ENCODE results near the gene DCUN1D1. TPM values are rescaled to one million over a fixed set of nuclear protein-coding genes. Genes with fewer than 3 reads are reported as not detected.
"Not testable (repeated sequence)": the region's sequence is repeated elsewhere in the genome, so short reads cannot be mapped to it uniquely, and the experiment has no call there.

Gene DCUN1D1
- total RNA-seq (2014; rRNA removed; shearing (Covaris generic)): 24.7 and 25.2 TPM in 2 replicates
- 16.3 and 20.7 TPM in 2 replicates for polyA plus RNA-seq (2015; cell fraction: cytosol; rRNA removed)
- 18.2 and 22.0 TPM in 2 replicates for polyA plus RNA-seq (2015; cell fraction: nucleus; rRNA removed)

DNA sequence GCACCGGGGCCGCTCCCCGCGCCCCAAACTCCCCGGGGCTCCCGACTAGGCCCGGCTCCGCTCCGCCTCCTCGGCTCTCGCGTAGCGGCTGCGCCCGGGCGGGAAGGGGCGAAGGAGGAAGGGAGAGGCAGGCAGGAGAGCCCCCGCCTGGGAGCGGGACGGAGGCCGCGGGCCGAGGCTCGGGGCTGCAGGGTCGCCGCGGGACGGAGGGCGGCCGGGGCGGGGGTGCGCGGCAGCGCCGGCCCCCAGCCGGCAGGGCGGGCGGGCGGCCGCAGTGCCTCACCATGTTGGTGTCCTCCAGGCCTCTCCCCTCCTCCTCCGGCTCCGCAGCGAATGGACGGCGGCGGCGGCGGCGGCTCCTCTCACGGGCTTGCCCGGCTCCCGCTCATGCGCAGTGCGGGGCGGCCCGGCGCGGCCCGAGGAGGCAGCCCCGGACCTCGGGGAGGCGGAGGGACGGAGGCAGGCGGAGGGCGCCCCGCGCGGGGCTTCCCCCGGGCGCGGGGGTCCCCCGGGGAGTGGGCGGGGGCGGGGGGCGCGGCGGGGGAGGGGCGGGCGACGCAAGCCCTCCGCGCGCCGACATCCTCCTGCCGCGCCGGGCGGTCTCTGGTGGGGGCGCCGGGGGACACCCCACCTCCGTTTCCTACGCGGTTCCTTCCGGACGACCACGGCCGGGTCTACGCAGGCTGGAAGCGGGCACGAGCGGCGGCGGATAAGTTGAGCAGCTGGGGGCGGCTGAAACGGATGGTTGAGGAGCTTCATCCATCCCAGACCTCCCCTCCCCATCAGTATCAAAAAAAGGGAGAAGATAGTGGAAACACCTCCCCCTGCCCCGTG lies at the start of gene DCUN1D1:
TSS of gene DCUN1D1 (minus strand) at position 335 of the 834 bp plus-strand sequence. CDS start at position 286, 49 bp downstream.
- in situ Hi-C loops (cut with HindIII; ENCODE audit: low pct_unique_long_range_greater_than_20kb, low sequenced_read_pairs): no loop called here
- peak; percentile 86 for DNase-seq (ENCODE audit: low read depth, low spot score)

DNA sequence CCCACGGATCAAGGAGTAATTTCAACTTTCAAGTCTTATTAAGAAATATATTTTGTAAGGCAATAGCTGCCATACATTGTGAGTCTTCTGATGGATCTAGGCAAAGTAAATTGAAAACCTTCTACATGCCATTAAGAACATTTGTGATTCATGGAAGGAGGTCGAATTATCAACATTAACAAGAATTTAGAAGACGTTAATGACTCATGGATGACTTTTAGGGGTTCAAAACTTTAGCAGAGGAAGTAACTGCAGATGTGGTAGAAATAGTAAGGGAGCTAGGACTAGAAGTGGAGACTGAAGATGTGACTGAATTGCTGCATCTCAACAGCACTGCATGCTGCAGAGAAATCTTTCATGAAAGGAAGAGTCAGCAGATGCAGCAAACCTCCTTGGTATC lies 48.1 kb upstream of the DCUN1D1 start:
- in situ Hi-C loops (cut with HindIII; ENCODE audit: low pct_unique_long_range_greater_than_20kb, low sequenced_read_pairs): no loop called here
- DNase-seq (ENCODE audit: low read depth, low spot score): no peak

DNA sequence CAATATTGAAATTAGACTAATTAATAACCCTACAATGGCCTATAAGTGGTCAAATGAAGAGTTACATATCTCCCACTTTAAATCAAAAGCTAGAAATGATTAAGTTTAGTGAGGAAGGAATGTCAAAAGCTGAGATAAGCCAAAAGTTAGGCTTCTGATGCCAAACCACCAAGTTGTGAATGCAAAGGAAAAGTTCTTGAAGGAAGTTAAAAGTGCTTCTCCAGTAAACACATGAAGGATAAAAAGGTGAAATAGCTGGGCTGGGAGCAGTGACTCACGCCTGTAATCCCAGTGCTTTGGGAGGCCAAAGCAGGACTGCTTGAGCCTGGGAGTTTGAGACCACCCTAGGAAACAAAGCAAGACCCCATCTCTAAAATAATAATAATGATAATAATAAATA lies 46.9 kb upstream of the DCUN1D1 start:
- DNase-seq (ENCODE audit: low read depth, low spot score): no peak
- in situ Hi-C loops (cut with HindIII; ENCODE audit: low pct_unique_long_range_greater_than_20kb, low sequenced_read_pairs): no loop called here

- in situ Hi-C loops (cut with HindIII; ENCODE audit: low pct_unique_long_range_greater_than_20kb, low sequenced_read_pairs): no loop called here
- DNase-seq (ENCODE audit: low read depth, low spot score): peak; percentile 5
Observed at GRCh38 chr3:183022936-183023516, 42.7 kb upstream of the DCUN1D1 start.

GRCh38 chr3:183018421-183019192 lies 38.3 kb upstream of the DCUN1D1 start:
- in situ Hi-C loops (cut with HindIII; ENCODE audit: low pct_unique_long_range_greater_than_20kb, low sequenced_read_pairs): no loop called here
- DNase-seq (ENCODE audit: low read depth, low spot score): no peak

GRCh38 chr3:183015185-183015584 lies 34.8 kb upstream of the DCUN1D1 start:
- DNase-seq (ENCODE audit: low read depth, low spot score): no peak
- in situ Hi-C loops (cut with HindIII; ENCODE audit: low pct_unique_long_range_greater_than_20kb, low sequenced_read_pairs): no loop called here

- in situ Hi-C loops (cut with HindIII; ENCODE audit: low pct_unique_long_range_greater_than_20kb, low sequenced_read_pairs): no loop called here
- no peak for DNase-seq (ENCODE audit: low read depth, low spot score)
Observed at GRCh38 chr3:183013856-183014255, 33.5 kb upstream of the DCUN1D1 start.

GRCh38 chr3:183013074-183013473 lies 32.7 kb upstream of the DCUN1D1 start:
- DNase-seq (ENCODE audit: low read depth, low spot score): no peak
- in situ Hi-C loops (cut with HindIII; ENCODE audit: low pct_unique_long_range_greater_than_20kb, low sequenced_read_pairs): no loop called here

GRCh38 chr3:183008800-183009199 lies 28.5 kb upstream of the DCUN1D1 start:
- DNase-seq (ENCODE audit: low read depth, low spot score): no peak
- in situ Hi-C loops (cut with HindIII; ENCODE audit: low pct_unique_long_range_greater_than_20kb, low sequenced_read_pairs): no loop called here

DNA sequence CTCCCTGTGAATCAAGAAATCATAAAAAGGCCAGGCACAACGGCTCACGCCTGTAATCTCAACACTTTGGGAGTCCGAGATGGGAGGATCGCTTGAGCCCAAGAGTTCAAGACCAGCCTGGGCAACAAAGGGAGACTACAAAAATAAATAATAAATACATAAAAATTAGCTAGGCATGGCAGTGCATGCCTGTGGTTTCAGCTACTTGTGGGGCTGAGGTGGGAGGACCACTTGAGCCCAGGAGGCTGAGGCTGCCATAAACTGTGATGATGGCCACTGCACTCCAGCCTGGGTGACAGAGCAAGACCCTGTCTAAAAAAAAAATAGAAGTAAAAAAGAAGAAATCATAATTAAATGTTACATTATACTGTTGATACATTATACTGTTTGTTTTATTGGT lies 28.0 kb upstream of the DCUN1D1 start:
- in situ Hi-C loops (cut with HindIII; ENCODE audit: low pct_unique_long_range_greater_than_20kb, low sequenced_read_pairs): no loop called here
- DNase-seq (ENCODE audit: low read depth, low spot score): no peak

GRCh38 chr3:183006396-183007002 lies 26.2 kb upstream of the DCUN1D1 start:
- no peak for DNase-seq (ENCODE audit: low read depth, low spot score)
- in situ Hi-C loops (cut with HindIII; ENCODE audit: low pct_unique_long_range_greater_than_20kb, low sequenced_read_pairs): no loop called here

- no peak for DNase-seq (ENCODE audit: low read depth, low spot score)
- in situ Hi-C loops (cut with HindIII; ENCODE audit: low pct_unique_long_range_greater_than_20kb, low sequenced_read_pairs): no loop called here
Observed at GRCh38 chr3:182999767-183000166, 19.4 kb upstream of the DCUN1D1 start.

- in situ Hi-C loops (cut with HindIII; ENCODE audit: low pct_unique_long_range_greater_than_20kb, low sequenced_read_pairs); DNase-seq (ENCODE audit: low read depth, low spot score): not testable (repeated sequence)
Observed at GRCh38 chr3:182993486-182994201, 13.3 kb upstream of the DCUN1D1 start.

DNA sequence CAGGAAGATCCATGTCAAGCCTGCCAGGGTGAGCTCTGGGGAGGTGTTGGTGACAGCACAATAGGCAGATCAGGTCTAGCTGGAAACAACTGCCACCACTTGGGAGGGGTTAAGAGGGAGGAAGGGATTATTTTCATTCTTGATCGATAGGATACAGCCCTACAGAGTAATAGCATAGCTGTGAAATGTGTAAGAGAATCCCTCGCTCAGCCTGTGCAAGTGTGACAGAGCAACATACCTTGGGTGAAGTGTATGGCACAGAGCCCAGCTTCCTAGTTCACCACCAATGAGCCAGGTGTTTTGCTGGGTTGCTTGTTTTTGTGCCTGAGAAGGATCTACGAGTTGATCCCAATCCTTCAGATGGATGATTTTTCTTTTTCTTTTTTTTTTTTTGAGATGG lies 9.2 kb upstream of the DCUN1D1 start:
- no peak for DNase-seq (ENCODE audit: low read depth, low spot score)
- in situ Hi-C loops (cut with HindIII; ENCODE audit: low pct_unique_long_range_greater_than_20kb, low sequenced_read_pairs): no loop called here

- in situ Hi-C loops (cut with HindIII; ENCODE audit: low pct_unique_long_range_greater_than_20kb, low sequenced_read_pairs): no loop called here
- no peak for DNase-seq (ENCODE audit: low read depth, low spot score)
Observed at GRCh38 chr3:182986021-182986420, 5.7 kb upstream of the DCUN1D1 start.

- peak; percentile 61 for DNase-seq (ENCODE audit: low read depth, low spot score)
- in situ Hi-C loops (cut with HindIII; ENCODE audit: low pct_unique_long_range_greater_than_20kb, low sequenced_read_pairs): no loop called here
Observed at GRCh38 chr3:182983876-182984275, 3.5 kb upstream of the DCUN1D1 start.

- no peak for DNase-seq (ENCODE audit: low read depth, low spot score)
- in situ Hi-C loops (cut with HindIII; ENCODE audit: low pct_unique_long_range_greater_than_20kb, low sequenced_read_pairs): no loop called here
Observed at GRCh38 chr3:182981038-182981380, 671 bp upstream of the DCUN1D1 start.
